MCF 10A (cell line): ENCODE results near the gene PRKN. TPM values are rescaled to one million over a fixed set of nuclear protein-coding genes. Genes with fewer than 3 reads are reported as not detected.

Experiments used
- BruUV-seq: library from RNA; stranded (reverse); fragments of 400-500 nt; replicated peaks from 2 replicates; lab custom pipeline; 2021; lab: Mats Ljungman, UMichigan
- CTCF ChIA-PET: fragments of 300-600 bp; sonication (Branson Sonifier 250); formaldehyde crosslinking; extraction: SDS; loops from one replicate; lab custom pipeline; 2021; ENCODE audit warnings: antibody characterized with exemption, inconsistent platforms; lab: Yijun Ruan, JAX
- POLR2A ChIA-PET: fragments of 300-600, 350-650 bp; sonication (Branson Sonifier 250); formaldehyde crosslinking; extraction: SDS; loops from one replicate; lab custom pipeline; 2020; ENCODE audit warnings: antibody characterized with exemption, inconsistent platforms; lab: Yijun Ruan, JAX
- DNase-seq: peaks from one replicate; pipeline ENCODE4 v3.0.0-alpha.2; 2018; ENCODE audit not compliant: unreplicated experiment
- H3K27ac Mint-ChIP-seq: one replicate; pipeline ENCODE4 v1.8.0; 2022; ENCODE audit warnings: mild to moderate bottlenecking, low read depth, mixed read lengths; ENCODE audit not compliant: unreplicated experiment
- H3K27me3 Mint-ChIP-seq: one replicate; pipeline ENCODE4 v1.8.0; 2022; ENCODE audit warnings: mixed read lengths; ENCODE audit not compliant: insufficient read depth, unreplicated experiment
- H3K36me3 Mint-ChIP-seq: one replicate; pipeline ENCODE4 v1.8.0; 2022; ENCODE audit warnings: mild to moderate bottlenecking, moderate library complexity, mixed read lengths; ENCODE audit not compliant: insufficient read depth, unreplicated experiment
- H3K4me1 Mint-ChIP-seq: one replicate; pipeline ENCODE4 v1.8.0; 2022; ENCODE audit warnings: mixed read lengths; ENCODE audit not compliant: insufficient read depth, unreplicated experiment
- H3K4me3 Mint-ChIP-seq: one replicate; pipeline ENCODE4 v1.8.0; 2022; ENCODE audit warnings: mild to moderate bottlenecking, moderate library complexity, mixed read lengths; ENCODE audit not compliant: unreplicated experiment
- H3K9me3 Mint-ChIP-seq: one replicate; pipeline ENCODE4 v1.8.0; 2022; ENCODE audit warnings: mixed read lengths; ENCODE audit not compliant: unreplicated experiment
- CTCF ChIP-seq: fragments of 200-600 bp; IDR thresholded peaks from one replicate; pipeline ENCODE4 v1.8.0; 2022; ENCODE audit warnings: antibody characterized with exemption, mild to moderate bottlenecking; ENCODE audit not compliant: unreplicated experiment
- intact Hi-C: fragments of 100-400 bp; cut with micrococcal nuclease; formaldehyde crosslinking; loops from 2 replicates; pipeline ENCODE4 v1.14.1; 2022
- total RNA-seq: library from RNA; stranded (reverse); gene quantifications from 2 replicates; pipeline ENCODE4 v1.2.3, GENCODE V29; 2022

Gene PRKN
- total RNA-seq, 1 experiment from 2014 or later, result 2.5 TPM

- CTCF ChIA-PET, result no interaction called here
- H3K9me3 Mint-ChIP-seq, result no peaks in the 10 kb centered on the region
Measured at GRCh38 chr6:161533266-161533665, 1194.3 kb downstream of the PRKN start.

GRCh38 chr6:161532536-161532935 is 1195.0 kb downstream of the PRKN start:
- ChIA-PET POLR2A (interaction anchor here (1.1 kb wide), 1 partner anchor 9 kb away, joined by 3 read pairs; no protein-coding TSS in a partner anchor), CTCF (no interaction called here)
- Mint-ChIP-seq H3K4me3 (no peak overlapping the region), H3K36me3 (no peaks in the 10 kb centered on the region), H3K4me1 (no peaks in the 10 kb centered on the region), H3K27me3 (no peaks in the 10 kb centered on the region), H3K27ac (no peak overlapping the region), H3K9me3 (no peaks in the 10 kb centered on the region)
- TF ChIP-seq CTCF, result no peak
- DNase-seq, result no peak
- no TSS peak for BruUV-seq
- intact Hi-C loops, result no loop called here

More at GRCh38 chr6:161533266-161533665, 1194.3 kb downstream of the PRKN start:
- Mint-ChIP-seq H3K36me3 (no peaks in the 10 kb centered on the region), H3K4me3 (no peak overlapping the region), H3K27me3 (no peaks in the 10 kb centered on the region), H3K4me1 (no peaks in the 10 kb centered on the region), H3K27ac (no peak overlapping the region)
- POLR2A ChIA-PET, result no interaction called here
- no peak for TF ChIP-seq CTCF
- intact Hi-C loops, result no loop called here
- no TSS peak for BruUV-seq
- no peak for DNase-seq

DNA sequence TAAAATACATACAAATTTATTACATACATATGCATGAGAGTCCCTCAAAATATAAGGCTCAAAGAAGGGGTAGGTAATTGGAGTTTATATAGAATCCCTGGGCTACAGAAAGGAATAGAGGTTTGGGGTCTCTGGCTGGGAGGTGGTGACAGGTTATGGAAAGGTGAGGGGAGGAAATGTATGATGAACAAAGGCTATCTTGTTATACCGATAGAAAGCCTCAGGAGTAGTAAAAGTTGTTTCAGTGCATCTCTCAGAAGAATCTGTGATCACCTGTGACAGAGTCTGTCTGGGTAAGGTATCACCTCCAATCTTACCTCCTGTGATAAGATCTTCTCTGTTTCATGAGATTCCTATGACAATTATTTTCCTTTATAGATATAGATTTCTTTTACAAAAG is 1200.8 kb downstream of the PRKN start:
- H3K4me1 Mint-ChIP-seq, result no peaks in the 10 kb centered on the region
- TF ChIP-seq CTCF, result no peak
- H3K27me3 Mint-ChIP-seq, result no peaks in the 10 kb centered on the region
- POLR2A ChIA-PET, result no interaction called here
- BruUV-seq, result no TSS peak
- no peak overlapping the region for H3K4me3 Mint-ChIP-seq
- intact Hi-C loops, result no loop called here
- DNase-seq, result no peak
- CTCF ChIA-PET, result no interaction called here
- no peak overlapping the region for H3K27ac Mint-ChIP-seq
- H3K36me3 Mint-ChIP-seq, result no peaks in the 10 kb centered on the region
- H3K9me3 Mint-ChIP-seq, result no peaks in the 10 kb centered on the region

- CTCF ChIA-PET, result no interaction called here
- BruUV-seq, result no TSS peak
- TF ChIP-seq CTCF, result no peak
- DNase-seq, result no peak
- POLR2A ChIA-PET, result interaction anchor here (0.7 kb wide), 1 partner anchor 144 kb away, joined by 4 read pairs; no protein-coding TSS in a partner anchor
- H3K9me3 Mint-ChIP-seq, result no peaks in the 10 kb centered on the region
- intact Hi-C loops, result no loop called here
- no peak overlapping the region for H3K4me3 Mint-ChIP-seq
- no peaks in the 10 kb centered on the region for H3K4me1 Mint-ChIP-seq
- H3K27ac Mint-ChIP-seq, result no peak overlapping the region
- no peaks in the 10 kb centered on the region for H3K27me3 Mint-ChIP-seq
- no peaks in the 10 kb centered on the region for H3K36me3 Mint-ChIP-seq
Measured at GRCh38 chr6:161523362-161523761, 1204.2 kb downstream of the PRKN start.
